GM19099 (cell line): ENCODE results near the gene BTBD6.

Source experiments
- POLR2A ChIP-seq: IDR thresholded peaks from 3 replicates; pipeline ENCODE4 v1.6.1; 2011; ENCODE audit warnings: low read depth; ENCODE audit not compliant: insufficient read length; ENCODE audit errors: extremely low read depth

Gene BTBD6

GRCh38 chr14:105249182-105250007 lies 1.1 kb downstream of the BTBD6 start:
- TF ChIP-seq POLR2A = no peak

GRCh38 chr14:105250008-105250366 lies 1.7 kb downstream of the BTBD6 start:
- no peak for TF ChIP-seq POLR2A

- TF ChIP-seq POLR2A = no peak
Measured at GRCh38 chr14:105250986-105251385, 2.7 kb downstream of the BTBD6 start.

- no peak for TF ChIP-seq POLR2A
Measured at GRCh38 chr14:105251920-105252319, 3.6 kb downstream of the BTBD6 start.

GRCh38 chr14:105252552-105253328 lies 4.4 kb downstream of the BTBD6 start:
- TF ChIP-seq POLR2A = no peak

- no peak for TF ChIP-seq POLR2A
Measured at GRCh38 chr14:105253329-105253682, 5.0 kb downstream of the BTBD6 start.

GRCh38 chr14:105255021-105255507 lies 6.7 kb downstream of the BTBD6 start:
- no peak for TF ChIP-seq POLR2A

- no peak for TF ChIP-seq POLR2A
Measured at GRCh38 chr14:105256292-105256960, 8.1 kb downstream of the BTBD6 start.

GRCh38 chr14:105257464-105257863 lies 9.1 kb downstream of the BTBD6 start:
- no peak for TF ChIP-seq POLR2A

GRCh38 chr14:105258846-105259245 lies 10.5 kb downstream of the BTBD6 start:
- no peak for TF ChIP-seq POLR2A

GRCh38 chr14:105260959-105261358 lies 12.6 kb downstream of the BTBD6 start:
- TF ChIP-seq POLR2A = no peak

- TF ChIP-seq POLR2A = no peak
Measured at GRCh38 chr14:105261781-105262180, 13.4 kb downstream of the BTBD6 start.

- TF ChIP-seq POLR2A = no peak
Measured at GRCh38 chr14:105267820-105268548, 19.7 kb downstream of the BTBD6 start.

- no peak for TF ChIP-seq POLR2A
Measured at GRCh38 chr14:105268736-105269354, 20.5 kb downstream of the BTBD6 start.

- TF ChIP-seq POLR2A = no peak
Measured at GRCh38 chr14:105269405-105269804, 21.1 kb downstream of the BTBD6 start.

- no peak for TF ChIP-seq POLR2A
Measured at GRCh38 chr14:105271224-105271890, 23.0 kb downstream of the BTBD6 start.
